LNCaP clone FGC (cell line): ENCODE results near the gene HOXA7.

Source experiments
- DNase-seq: peaks from one replicate; pipeline ENCODE4 v3.0.0-alpha.2; 2011; ENCODE audit warnings: low read depth
- H3K4me3 ChIP-seq: 2 replicates; pipeline ENCODE4 v1.5.1; 2011; ENCODE audit warnings: mild to moderate bottlenecking, low read depth, low read length, control low read depth
- TF ChIP-seq, protein P1 (sequence below): IDR thresholded peaks from 2 replicates; pipeline ENCODE4 v1.5.1; 2012; ENCODE audit warnings: mild to moderate bottlenecking; ENCODE audit not compliant: control insufficient read depth, insufficient read depth; ENCODE audit errors: extremely low read depth

The HOXA7 gene

DNA sequence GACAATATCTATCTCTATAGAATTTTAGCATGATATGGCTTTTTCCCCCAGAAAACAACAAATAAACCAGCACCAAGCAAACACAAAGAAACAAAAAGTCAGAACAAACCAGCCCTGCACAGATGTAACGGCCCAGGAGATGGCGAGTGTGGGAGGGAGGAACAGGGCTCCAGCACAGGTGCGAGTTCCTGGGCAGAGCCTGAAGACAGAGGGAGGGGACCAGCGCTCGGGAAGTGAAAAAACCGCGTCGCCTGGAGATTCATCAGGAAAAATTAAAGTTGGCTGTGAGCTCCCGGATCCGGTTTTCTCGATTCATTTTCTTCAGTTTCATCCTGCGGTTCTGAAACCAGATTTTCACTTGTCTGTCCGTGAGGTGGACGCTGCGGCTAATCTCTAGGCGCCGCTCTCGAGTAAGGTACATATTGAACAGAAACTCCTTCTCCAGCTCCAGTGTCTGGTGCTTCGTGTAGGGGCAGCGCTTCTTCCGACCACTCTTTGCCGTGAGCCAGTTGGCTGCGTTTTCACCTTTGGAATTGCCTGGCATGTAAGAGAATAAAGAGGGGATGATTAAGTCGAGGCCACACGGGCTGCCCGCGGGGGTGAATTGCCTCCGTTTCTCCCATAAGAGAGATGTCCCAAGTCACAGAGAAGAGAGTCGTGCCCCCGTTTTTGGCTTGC, 15.3 kb upstream of the HOXA7 start:
- TF ChIP-seq, protein P1, sequence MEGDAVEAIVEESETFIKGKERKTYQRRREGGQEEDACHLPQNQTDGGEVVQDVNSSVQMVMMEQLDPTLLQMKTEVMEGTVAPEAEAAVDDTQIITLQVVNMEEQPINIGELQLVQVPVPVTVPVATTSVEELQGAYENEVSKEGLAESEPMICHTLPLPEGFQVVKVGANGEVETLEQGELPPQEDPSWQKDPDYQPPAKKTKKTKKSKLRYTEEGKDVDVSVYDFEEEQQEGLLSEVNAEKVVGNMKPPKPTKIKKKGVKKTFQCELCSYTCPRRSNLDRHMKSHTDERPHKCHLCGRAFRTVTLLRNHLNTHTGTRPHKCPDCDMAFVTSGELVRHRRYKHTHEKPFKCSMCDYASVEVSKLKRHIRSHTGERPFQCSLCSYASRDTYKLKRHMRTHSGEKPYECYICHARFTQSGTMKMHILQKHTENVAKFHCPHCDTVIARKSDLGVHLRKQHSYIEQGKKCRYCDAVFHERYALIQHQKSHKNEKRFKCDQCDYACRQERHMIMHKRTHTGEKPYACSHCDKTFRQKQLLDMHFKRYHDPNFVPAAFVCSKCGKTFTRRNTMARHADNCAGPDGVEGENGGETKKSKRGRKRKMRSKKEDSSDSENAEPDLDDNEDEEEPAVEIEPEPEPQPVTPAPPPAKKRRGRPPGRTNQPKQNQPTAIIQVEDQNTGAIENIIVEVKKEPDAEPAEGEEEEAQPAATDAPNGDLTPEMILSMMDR = peak; percentile 32
- peak overlapping the region; percentile 42 for H3K4me3 ChIP-seq
- no peak for DNase-seq

DNA sequence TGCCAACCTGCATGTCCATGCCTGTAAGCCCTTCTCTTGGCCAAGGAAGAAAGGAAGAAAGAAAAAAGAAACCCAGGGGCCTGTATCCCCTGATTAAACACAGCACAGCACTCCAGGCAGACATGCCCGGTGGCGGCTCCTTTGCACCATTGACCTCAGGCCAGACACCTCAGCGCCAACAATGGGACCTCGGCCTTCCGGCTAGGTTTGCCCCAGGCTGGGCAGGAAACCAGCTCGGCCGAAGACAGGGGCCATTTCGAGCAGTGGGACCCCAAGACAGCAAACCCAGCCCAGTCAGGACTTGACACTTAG, 14.8 kb upstream of the HOXA7 start:
- DNase-seq = no peak
- TF ChIP-seq, protein P1 = no peak
- peak overlapping the region; percentile 42 for H3K4me3 ChIP-seq

GRCh38 chr7:27170426-27171324, 14.2 kb upstream of the HOXA7 start:
- TF ChIP-seq, protein P1 = no peak
- peak overlapping the region; percentile 42; the same call in 1 of the 2 replicates for H3K4me3 ChIP-seq
- DNase-seq = no peak

GRCh38 chr7:27169658-27170425, 13.4 kb upstream of the HOXA7 start:
- H3K4me3 ChIP-seq = no peak overlapping the region
- TF ChIP-seq, protein P1 = no peak
- no peak for DNase-seq

DNA sequence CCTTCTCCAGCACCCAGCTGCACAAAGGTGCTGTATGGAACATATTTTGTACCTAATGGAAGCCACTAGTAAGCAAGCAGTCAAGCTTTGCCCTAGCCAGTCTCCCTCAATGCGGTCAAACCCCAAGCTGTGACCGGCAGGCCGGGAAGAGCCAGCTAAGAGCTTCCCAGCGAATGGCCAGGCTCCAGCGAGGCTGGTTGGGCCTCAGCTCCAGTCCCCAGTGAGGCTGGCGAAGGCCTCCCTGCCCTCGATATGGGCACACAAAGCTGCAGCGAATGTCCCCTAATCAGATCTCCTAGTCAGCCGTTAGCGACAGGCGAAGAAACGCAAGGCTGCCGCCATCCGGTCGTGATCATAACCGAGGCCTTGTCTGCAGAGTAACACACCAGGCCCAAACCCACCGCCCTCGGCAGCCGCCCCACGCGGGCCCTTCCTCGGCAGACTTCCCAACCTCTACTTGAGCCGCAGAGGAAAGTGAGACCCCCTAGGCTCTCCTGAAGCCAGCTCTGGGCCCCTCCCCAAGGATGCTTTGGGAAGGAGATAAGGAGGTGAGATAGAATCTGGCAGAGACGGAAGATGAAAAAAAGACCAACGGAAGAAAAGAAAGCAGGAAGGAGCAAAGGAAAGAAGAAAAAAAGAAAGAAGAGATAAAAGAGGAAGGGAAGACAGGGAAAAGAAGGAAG, 11.9 kb upstream of the HOXA7 start:
- DNase-seq = no peak
- no peak overlapping the region for H3K4me3 ChIP-seq
- TF ChIP-seq, protein P1 = no peak

GRCh38 chr7:27167916-27168264, 11.4 kb upstream of the HOXA7 start:
- no peak for DNase-seq

More at GRCh38 chr7:27167916-27168264, 11.4 kb upstream of the HOXA7 start:
- TF ChIP-seq, protein P1 = no peak
- H3K4me3 ChIP-seq = no peak overlapping the region
